ENCODE results near the gene AP3S2. TPM values are rescaled to one million over a fixed set of nuclear protein-coding genes. Genes with fewer than 3 reads are reported as not detected.

AP3S2 gene
- total and polyA plus RNA-seq, 2 of the 13 experiments (the other 11 are each of a cell fraction or from before 2014, with no cell fraction given) = 17.6 to 44.4 TPM

DNA sequence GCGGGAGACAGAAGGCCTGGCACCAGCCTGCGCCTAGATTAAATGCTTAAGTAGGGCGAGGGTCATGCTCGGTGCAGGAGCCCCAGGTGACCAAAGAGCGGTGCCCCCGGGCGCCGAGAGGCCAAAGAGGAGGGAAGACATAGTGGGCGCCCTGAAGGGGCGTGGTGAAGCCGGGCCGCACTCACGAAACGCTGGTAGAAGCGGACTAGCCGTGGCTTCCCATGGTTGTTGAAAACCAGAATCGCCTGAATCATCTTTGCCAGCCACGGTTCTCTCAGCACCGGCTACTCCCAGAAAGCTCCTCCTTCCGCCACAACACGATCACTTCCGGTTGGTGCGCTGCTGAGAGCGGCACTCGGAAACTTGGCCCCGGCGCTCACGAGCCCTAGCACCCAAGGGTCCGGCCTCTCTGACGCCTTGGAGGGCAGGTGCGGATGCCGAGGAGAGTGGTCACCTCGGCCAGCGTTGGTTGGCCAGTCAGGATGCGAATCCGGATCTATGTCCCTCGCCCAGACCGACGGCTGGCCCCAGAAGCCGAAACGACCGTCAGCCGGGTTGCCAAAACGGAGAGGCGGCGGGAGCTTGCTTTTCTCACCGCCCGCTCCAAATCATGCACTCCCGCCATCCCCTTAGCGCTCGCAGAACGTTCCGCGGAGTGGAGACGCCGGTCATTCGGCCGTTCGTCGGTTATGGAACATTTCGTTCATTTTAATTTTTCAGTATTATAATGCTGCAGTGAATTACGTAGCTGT lies at the start of gene AP3S2 (continued):
- TF ChIP-seq, protein P1, sequence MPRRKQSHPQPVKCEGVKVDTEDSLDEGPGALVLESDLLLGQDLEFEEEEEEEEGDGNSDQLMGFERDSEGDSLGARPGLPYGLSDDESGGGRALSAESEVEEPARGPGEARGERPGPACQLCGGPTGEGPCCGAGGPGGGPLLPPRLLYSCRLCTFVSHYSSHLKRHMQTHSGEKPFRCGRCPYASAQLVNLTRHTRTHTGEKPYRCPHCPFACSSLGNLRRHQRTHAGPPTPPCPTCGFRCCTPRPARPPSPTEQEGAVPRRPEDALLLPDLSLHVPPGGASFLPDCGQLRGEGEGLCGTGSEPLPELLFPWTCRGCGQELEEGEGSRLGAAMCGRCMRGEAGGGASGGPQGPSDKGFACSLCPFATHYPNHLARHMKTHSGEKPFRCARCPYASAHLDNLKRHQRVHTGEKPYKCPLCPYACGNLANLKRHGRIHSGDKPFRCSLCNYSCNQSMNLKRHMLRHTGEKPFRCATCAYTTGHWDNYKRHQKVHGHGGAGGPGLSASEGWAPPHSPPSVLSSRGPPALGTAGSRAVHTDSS (CRISPR knock-in tag; conservative IDR thresholded peaks at IDR 0.05) = no peak
- TF ChIP-seq ZNF792 (CRISPR knock-in tag; IDR thresholded peaks at IDR 0.05) (peak; percentile 98), ZNF207 (IDR thresholded peaks at IDR 0.05; ENCODE audit: borderline replicate concordance) (no peak), ZNF138 (CRISPR knock-in tag; IDR thresholded peaks at IDR 0.05; ENCODE audit: low read depth) (peak; percentile 79; the same call in 1 of the 2 replicates), ZNF382 (CRISPR knock-in tag; IDR thresholded peaks at IDR 0.05; ENCODE audit: borderline replicate concordance) (no peak), NR3C1 (CRISPR knock-in tag; IDR thresholded peaks at IDR 0.05) (no peak), TAF1 (CRISPR knock-in tag; IDR thresholded peaks at IDR 0.05) (peak; percentile 97), SRSF9 (IDR thresholded peaks at IDR 0.05; ENCODE audit: borderline replicate concordance, insufficient read depth, low read depth, low read length, poor library complexity, severe bottlenecking) (no peak), ZNF235 (CRISPR knock-in tag; IDR thresholded peaks at IDR 0.05; ENCODE audit: borderline replicate concordance) (no peak), KLF13 (CRISPR knock-in tag; IDR thresholded peaks at IDR 0.05) (0 out of 2 replicates have a peak, but pooled peaks have one; percentile 83), RORA (CRISPR knock-in tag; IDR thresholded peaks at IDR 0.05) (no peak)
- TF ChIP-seq, protein P2, sequence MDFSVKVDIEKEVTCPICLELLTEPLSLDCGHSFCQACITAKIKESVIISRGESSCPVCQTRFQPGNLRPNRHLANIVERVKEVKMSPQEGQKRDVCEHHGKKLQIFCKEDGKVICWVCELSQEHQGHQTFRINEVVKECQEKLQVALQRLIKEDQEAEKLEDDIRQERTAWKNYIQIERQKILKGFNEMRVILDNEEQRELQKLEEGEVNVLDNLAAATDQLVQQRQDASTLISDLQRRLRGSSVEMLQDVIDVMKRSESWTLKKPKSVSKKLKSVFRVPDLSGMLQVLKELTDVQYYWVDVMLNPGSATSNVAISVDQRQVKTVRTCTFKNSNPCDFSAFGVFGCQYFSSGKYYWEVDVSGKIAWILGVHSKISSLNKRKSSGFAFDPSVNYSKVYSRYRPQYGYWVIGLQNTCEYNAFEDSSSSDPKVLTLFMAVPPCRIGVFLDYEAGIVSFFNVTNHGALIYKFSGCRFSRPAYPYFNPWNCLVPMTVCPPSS (IDR thresholded peaks at IDR 0.05) = no peak
- TF ChIP-seq, protein P3, sequence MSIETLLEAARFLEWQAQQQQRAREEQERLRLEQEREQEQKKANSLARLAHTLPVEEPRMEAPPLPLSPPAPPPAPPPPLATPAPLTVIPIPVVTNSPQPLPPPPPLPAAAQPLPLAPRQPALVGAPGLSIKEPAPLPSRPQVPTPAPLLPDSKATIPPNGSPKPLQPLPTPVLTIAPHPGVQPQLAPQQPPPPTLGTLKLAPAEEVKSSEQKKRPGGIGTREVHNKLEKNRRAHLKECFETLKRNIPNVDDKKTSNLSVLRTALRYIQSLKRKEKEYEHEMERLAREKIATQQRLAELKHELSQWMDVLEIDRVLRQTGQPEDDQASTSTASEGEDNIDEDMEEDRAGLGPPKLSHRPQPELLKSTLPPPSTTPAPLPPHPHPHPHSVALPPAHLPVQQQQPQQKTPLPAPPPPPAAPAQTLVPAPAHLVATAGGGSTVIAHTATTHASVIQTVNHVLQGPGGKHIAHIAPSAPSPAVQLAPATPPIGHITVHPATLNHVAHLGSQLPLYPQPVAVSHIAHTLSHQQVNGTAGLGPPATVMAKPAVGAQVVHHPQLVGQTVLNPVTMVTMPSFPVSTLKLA (IDR thresholded peaks at IDR 0.05) = 0 out of 2 replicates have a peak, but pooled peaks have one; percentile 21
- TF ChIP-seq, protein P4, sequence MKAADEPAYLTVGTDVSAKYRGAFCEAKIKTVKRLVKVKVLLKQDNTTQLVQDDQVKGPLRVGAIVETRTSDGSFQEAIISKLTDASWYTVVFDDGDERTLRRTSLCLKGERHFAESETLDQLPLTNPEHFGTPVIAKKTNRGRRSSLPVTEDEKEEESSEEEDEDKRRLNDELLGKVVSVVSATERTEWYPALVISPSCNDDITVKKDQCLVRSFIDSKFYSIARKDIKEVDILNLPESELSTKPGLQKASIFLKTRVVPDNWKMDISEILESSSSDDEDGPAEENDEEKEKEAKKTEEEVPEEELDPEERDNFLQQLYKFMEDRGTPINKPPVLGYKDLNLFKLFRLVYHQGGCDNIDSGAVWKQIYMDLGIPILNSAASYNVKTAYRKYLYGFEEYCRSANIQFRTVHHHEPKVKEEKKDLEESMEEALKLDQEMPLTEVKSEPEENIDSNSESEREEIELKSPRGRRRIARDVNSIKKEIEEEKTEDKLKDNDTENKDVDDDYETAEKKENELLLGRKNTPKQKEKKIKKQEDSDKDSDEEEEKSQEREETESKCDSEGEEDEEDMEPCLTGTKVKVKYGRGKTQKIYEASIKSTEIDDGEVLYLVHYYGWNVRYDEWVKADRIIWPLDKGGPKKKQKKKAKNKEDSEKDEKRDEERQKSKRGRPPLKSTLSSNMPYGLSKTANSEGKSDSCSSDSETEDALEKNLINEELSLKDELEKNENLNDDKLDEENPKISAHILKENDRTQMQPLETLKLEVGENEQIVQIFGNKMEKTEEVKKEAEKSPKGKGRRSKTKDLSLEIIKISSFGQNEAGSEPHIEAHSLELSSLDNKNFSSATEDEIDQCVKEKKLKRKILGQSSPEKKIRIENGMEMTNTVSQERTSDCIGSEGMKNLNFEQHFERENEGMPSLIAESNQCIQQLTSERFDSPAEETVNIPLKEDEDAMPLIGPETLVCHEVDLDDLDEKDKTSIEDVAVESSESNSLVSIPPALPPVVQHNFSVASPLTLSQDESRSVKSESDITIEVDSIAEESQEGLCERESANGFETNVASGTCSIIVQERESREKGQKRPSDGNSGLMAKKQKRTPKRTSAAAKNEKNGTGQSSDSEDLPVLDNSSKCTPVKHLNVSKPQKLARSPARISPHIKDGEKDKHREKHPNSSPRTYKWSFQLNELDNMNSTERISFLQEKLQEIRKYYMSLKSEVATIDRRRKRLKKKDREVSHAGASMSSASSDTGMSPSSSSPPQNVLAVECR (CRISPR knock-in tag; IDR thresholded peaks at IDR 0.05; ENCODE audit: borderline replicate concordance) = peak; percentile 98
- TF ChIP-seq, protein P5, sequence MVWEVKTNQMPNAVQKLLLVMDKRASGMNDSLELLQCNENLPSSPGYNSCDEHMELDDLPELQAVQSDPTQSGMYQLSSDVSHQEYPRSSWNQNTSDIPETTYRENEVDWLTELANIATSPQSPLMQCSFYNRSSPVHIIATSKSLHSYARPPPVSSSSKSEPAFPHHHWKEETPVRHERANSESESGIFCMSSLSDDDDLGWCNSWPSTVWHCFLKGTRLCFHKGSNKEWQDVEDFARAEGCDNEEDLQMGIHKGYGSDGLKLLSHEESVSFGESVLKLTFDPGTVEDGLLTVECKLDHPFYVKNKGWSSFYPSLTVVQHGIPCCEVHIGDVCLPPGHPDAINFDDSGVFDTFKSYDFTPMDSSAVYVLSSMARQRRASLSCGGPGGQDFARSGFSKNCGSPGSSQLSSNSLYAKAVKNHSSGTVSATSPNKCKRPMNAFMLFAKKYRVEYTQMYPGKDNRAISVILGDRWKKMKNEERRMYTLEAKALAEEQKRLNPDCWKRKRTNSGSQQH (CRISPR knock-in tag; IDR thresholded peaks at IDR 0.05; ENCODE audit: low read depth) = peak; percentile 98

Data from HepG2 (cell line).